Breast epithelium (tissue), 4 donors: ENCODE measurements around the gene AGAP1. TPM values are rescaled to one million over a fixed set of nuclear protein-coding genes. Genes with fewer than 3 reads are reported as not detected.

Experiments
- DNase-seq, 2 donors: peaks; one replicate each; pipeline ENCODE4 v3.0.0-alpha.2; 2019; ENCODE audit warnings: low spot score in 2 of 2
- H3K27ac ChIP-seq, 2 donors: fragments of 200-600 bp; sonication (generic) in 1 of 2; one replicate each; pipeline ENCODE4 v1.5.1; 2016 to 2019; ENCODE audit warnings: mild to moderate bottlenecking in 1 of 2
- H3K27me3 ChIP-seq, 2 donors: fragments of 200-600 bp; sonication (generic) in 1 of 2; one replicate each; pipeline versions ENCODE4 v1.5.1 to v1.6.0; 2017 to 2019; ENCODE audit warnings: control low read depth in 1 of 2, mild to moderate bottlenecking in 1 of 2
- H3K36me3 ChIP-seq: fragments of 200-600 bp; one replicate; pipeline ENCODE4 v1.5.1; 2019
- H3K4me1 ChIP-seq, 2 donors: fragments of 200-600 bp; sonication (generic); one replicate each; pipeline ENCODE4 v1.5.1; 2016 to 2019; ENCODE audit warnings: control low read depth in 1 of 2
- H3K4me3 ChIP-seq, 3 donors: fragments of 200-600 bp; sonication (generic); 1 replicate in 2 of 3; 2 replicates in 1 of 3; pipeline ENCODE4 v1.5.1; 2016 to 2019; ENCODE audit warnings: mild to moderate bottlenecking in 3 of 3, moderate library complexity in 2 of 3
- H3K9me3 ChIP-seq, 2 donors: fragments of 200-600 bp; sonication (generic) in 1 of 2; one replicate each; pipeline ENCODE4 v1.5.1; 2016 to 2019; ENCODE audit warnings: control low read depth in 1 of 2
- CTCF ChIP-seq, 3 donors: fragments of 450-650 bp; IDR thresholded peaks; one replicate each; pipeline ENCODE4 v1.5.1; 2016 to 2017; ENCODE audit warnings: antibody characterized with exemption in 3 of 3, mild to moderate bottlenecking in 3 of 3, moderate library complexity in 3 of 3
- POLR2A ChIP-seq: fragments of 450-650 bp; IDR thresholded peaks from one replicate; pipeline ENCODE4 v1.6.1; 2016; ENCODE audit warnings: antibody characterized with exemption, mild to moderate bottlenecking, moderate library complexity
- POLR2AphosphoS5 ChIP-seq, 3 donors: sonication (generic); formaldehyde crosslinking; IDR thresholded peaks; one replicate each; pipeline ENCODE4 v1.6.1; 2017; ENCODE audit warnings: antibody characterized with exemption in 3 of 3
- intact Hi-C: fragments of 100-400 bp; cut with DNase I; formaldehyde crosslinking; loops from one replicate; pipeline ENCODE4 v1.15.1; 2023; ENCODE audit warnings: low total_unique reads
- total RNA-seq, 3 donors: library from RNA; depleted of rRNA; stranded (reverse); fragments of >200 nt; gene quantifications; one replicate each; pipeline ENCODE4 v1.1.0, GENCODE V29; 2016

AGAP1 gene
- total RNA-seq, 3 donors from 2014 or later = 19.7 to 27.1 (median 25.9) TPM

GRCh38 chr2:235802542-235802941 lies 308.7 kb downstream of the AGAP1 start:
- Histone ChIP-seq H3K27me3 (no peaks in the 10 kb centered on the region), H3K9me3 (no peaks in the 10 kb centered on the region), H3K4me3 (no peak overlapping the region), H3K4me1 (no peaks in the 10 kb centered on the region), H3K27ac (no peak overlapping the region), H3K36me3 (no peaks in the 10 kb centered on the region)
- intact Hi-C loops = no loop called here
- DNase-seq = no peak
- no peak for TF ChIP-seq CTCF (IDR thresholded peaks at IDR 0.05)
- TF ChIP-seq POLR2AphosphoS5 (IDR thresholded peaks at IDR 0.05) = no peak
- no peak for TF ChIP-seq POLR2A

- intact Hi-C loops = no loop called here
- no peak for DNase-seq
- H3K4me3 ChIP-seq = no peak overlapping the region
- no peak overlapping the region for H3K27ac ChIP-seq
- H3K4me1 ChIP-seq = no peaks in the 10 kb centered on the region
- TF ChIP-seq CTCF (IDR thresholded peaks at IDR 0.05) (no peak), POLR2AphosphoS5 (IDR thresholded peaks at IDR 0.05) (no peak), POLR2A (no peak)
- H3K9me3 ChIP-seq = no peaks in the 10 kb centered on the region
- H3K36me3 ChIP-seq = no peaks in the 10 kb centered on the region
- H3K27me3 ChIP-seq = no peaks in the 10 kb centered on the region
These were observed 309.2 kb downstream of the AGAP1 start for GRCh38 chr2:235803028-235803427.

- no peaks in the 10 kb centered on the region for H3K27me3 ChIP-seq
- H3K4me1 ChIP-seq = no peaks in the 10 kb centered on the region
- no peak overlapping the region for H3K4me3 ChIP-seq
- TF ChIP-seq POLR2A = no peak
- no peak for TF ChIP-seq CTCF (IDR thresholded peaks at IDR 0.05)
- TF ChIP-seq POLR2AphosphoS5 (IDR thresholded peaks at IDR 0.05) = no peak
- H3K27ac ChIP-seq = no peak overlapping the region
- intact Hi-C loops = no loop called here
- peaks cover 4% of the 10 kb centered on the region for H3K36me3 ChIP-seq
- no peak for DNase-seq
- no peaks in the 10 kb centered on the region for H3K9me3 ChIP-seq
These were observed 310.8 kb downstream of the AGAP1 start for GRCh38 chr2:235804676-235805075.

- no peak for DNase-seq
- Histone ChIP-seq H3K27ac (no peak overlapping the region), H3K9me3 (no peaks in the 10 kb centered on the region), H3K36me3 (peaks cover 4% of the 10 kb centered on the region), H3K27me3 (no peaks in the 10 kb centered on the region), H3K4me1 (no peaks in the 10 kb centered on the region), H3K4me3 (no peak overlapping the region)
- intact Hi-C loops = no loop called here
- TF ChIP-seq CTCF (IDR thresholded peaks at IDR 0.05) (no peak), POLR2AphosphoS5 (IDR thresholded peaks at IDR 0.05) (no peak), POLR2A (no peak)
These were observed 313.3 kb downstream of the AGAP1 start for GRCh38 chr2:235806986-235807750.

GRCh38 chr2:235808366-235808765 lies 314.5 kb downstream of the AGAP1 start:
- no peaks in the 10 kb centered on the region for H3K27me3 ChIP-seq
- no peak for TF ChIP-seq POLR2AphosphoS5 (IDR thresholded peaks at IDR 0.05)
- TF ChIP-seq POLR2A = no peak
- no peak for TF ChIP-seq CTCF (IDR thresholded peaks at IDR 0.05)
- intact Hi-C loops = no loop called here
- no peak overlapping the region for H3K27ac ChIP-seq
- no peaks in the 10 kb centered on the region for H3K4me1 ChIP-seq
- H3K4me3 ChIP-seq = no peak overlapping the region
- no peak for DNase-seq
- peaks cover 4% of the 10 kb centered on the region for H3K36me3 ChIP-seq
- H3K9me3 ChIP-seq = no peaks in the 10 kb centered on the region
